Posterior vena cava (tissue), 2 donors: ENCODE data around the gene HOXA4. TPM values are rescaled to one million over a fixed set of nuclear protein-coding genes. Genes with fewer than 3 reads are reported as not detected.

ENCODE experiments used
- DNase-seq: peaks from one replicate; pipeline ENCODE4 v3.0.0-alpha.2; 2020; ENCODE audit warnings: low spot score
- intact Hi-C, 2 donors: fragments of 100-400 bp; cut with DNase I; formaldehyde crosslinking; loops; one replicate each; pipeline versions ENCODE4 v1.14.1 to v1.14.2; 2022 to 2023
- microRNA-seq, 2 donors: library from miRNA; unstranded; fragments of <30 nt; microRNA quantifications; one replicate each; pipeline ENCODE4 v1.2.0, GENCODE V29; 2020 to 2021; ENCODE audit warnings: borderline microRNAs expressed in 2 of 2
- total RNA-seq, 2 donors: library from RNA; stranded (reverse); fragmentation: NEBNext Ultra II Directional; extraction: Animal tissue kit (Norgen Biotek cat#: 25700); gene quantifications; one replicate each; pipeline ENCODE4 v1.2.1, GENCODE V29; 2021
- donor health status: DM: yes; HTN: yes; CAD: no.
- donor health status: DM: yes; HTN: yes; CAD: no.

HOXA4 gene
- total RNA-seq, 2 donors from 2014 or later = 6.2 to 9.5 TPM

GRCh38 chr7:27093184-27093895 is 37.2 kb downstream of the HOXA4 start:
- intact Hi-C loops = loop anchor here in 1 of 2 donors (10.0 kb wide), 1 partner anchor 59 kb away; no protein-coding TSS in a partner anchor

GRCh38 chr7:27092819-27093110 is 37.8 kb downstream of the HOXA4 start:
- DNase-seq = no peak
- intact Hi-C loops = loop anchor here in 1 of 2 donors (10.0 kb wide), 1 partner anchor 58 kb away; no protein-coding TSS in a partner anchor

More at GRCh38 chr7:27093184-27093895, 37.2 kb downstream of the HOXA4 start:
- DNase-seq = no peak

- intact Hi-C loops = loop anchor here in 1 of 2 donors (10.0 kb wide), 1 partner anchor 57 kb away; no protein-coding TSS in a partner anchor
- DNase-seq = no peak
These were observed 38.4 kb downstream of the HOXA4 start for GRCh38 chr7:27091941-27092818.

DNA sequence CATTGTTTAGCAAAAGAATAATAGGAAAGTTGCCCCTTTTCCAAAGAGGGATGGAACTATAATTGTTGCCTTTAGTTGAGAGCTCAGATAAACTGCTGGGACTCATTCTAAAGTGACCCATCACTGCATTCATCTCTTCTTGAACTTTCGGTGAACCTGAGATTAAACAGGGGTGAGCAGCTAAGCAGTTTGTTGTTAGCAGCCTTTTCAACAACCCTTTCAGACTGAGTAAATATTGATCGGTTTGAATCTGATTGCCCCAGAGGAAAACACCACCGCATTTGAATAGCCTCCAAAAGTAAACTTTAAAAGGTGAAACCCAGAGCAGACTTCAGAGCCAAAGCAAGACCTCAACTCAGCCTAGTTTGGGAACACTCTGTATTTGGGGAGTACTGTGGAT is 39.5 kb downstream of the HOXA4 start:
- no peak for DNase-seq
- intact Hi-C loops = loop anchor here in 1 of 2 donors (10.0 kb wide), 1 partner anchor 56 kb away; no protein-coding TSS in a partner anchor

DNA sequence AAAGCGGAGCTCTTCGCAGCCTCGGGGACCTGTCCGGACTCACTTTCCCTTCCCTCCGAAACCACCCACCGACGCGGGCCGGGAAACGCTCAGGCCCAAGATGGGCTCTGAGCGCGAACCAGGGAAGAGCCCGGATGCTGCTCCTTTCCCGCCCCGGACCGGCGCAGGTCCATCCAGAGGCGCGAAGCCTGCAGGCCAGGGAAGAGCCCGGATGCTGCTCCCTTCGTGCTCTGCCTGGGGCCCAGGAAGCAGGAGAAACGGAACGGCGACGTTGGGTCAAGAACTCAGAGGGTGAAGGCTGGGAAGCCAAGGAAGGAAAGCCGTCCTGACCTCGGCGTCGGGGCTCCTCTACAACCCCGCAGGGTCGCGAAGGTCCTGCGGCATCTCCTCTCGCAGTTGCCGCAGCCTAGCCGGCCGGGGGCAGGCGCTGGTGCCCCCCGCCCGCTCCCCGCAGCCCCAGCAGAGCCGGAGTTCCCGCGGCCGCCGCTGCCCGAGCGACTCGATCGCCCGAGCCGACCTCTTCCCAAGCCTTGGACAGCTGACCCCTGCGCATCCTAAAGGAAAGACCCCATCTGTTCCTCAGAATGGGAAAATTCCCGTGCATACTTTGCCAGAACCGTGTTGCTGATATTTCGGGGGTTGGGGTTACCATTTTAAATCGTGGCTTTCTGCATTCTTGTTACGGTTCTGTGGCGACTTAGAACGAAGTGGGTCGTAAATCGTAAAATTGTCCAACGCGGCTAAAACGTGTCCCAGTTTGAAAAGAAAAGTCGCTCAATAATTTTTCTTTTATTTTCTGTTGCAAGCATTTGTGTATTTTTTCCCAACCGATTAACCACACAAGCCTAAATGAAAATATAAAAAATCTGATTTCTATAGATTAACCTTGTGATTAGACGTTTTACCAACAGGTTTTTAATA is 42.3 kb downstream of the HOXA4 start:
- intact Hi-C loops = loop anchor here in 1 of 2 donors (5.0 kb wide), 1 partner anchor 1521 kb away; no protein-coding TSS in a partner anchor
- DNase-seq = no peak

GRCh38 chr7:27083646-27084045 is 46.9 kb downstream of the HOXA4 start:
- intact Hi-C loops = no loop called here

GRCh38 chr7:27082171-27082570 is 48.4 kb downstream of the HOXA4 start:
- intact Hi-C loops = no loop called here
- no peak for DNase-seq

More at GRCh38 chr7:27083646-27084045, 46.9 kb downstream of the HOXA4 start:
- DNase-seq = no peak

DNA sequence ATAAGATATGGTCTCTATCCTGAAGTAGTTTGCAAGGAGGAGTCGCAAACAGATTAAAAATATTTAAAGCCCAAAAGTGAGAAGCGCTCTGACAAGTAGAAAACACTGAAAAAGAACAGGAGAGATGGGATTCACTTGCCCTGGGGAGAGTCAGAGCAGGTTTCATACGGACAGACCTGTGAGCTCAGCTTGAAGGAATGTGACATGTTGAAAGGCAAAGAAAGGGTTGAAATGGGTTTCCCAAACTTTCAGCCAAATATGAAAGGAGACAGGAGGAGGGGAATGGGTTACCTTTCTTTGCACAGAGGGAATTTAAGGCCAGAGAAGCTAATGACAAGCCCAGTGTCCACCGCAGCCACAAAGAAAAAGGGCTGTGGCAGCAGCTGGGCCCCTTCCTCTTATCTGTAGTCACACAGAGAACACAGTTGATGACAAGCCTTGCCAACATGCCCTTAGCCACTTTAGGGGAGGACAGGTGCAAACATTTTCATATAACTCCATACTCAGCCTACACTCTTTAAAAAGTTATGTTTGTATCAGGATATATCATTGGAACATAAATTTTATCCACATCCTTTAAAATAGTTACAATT is 49.6 kb downstream of the HOXA4 start:
- no peak for DNase-seq
- intact Hi-C loops = no loop called here

DNA sequence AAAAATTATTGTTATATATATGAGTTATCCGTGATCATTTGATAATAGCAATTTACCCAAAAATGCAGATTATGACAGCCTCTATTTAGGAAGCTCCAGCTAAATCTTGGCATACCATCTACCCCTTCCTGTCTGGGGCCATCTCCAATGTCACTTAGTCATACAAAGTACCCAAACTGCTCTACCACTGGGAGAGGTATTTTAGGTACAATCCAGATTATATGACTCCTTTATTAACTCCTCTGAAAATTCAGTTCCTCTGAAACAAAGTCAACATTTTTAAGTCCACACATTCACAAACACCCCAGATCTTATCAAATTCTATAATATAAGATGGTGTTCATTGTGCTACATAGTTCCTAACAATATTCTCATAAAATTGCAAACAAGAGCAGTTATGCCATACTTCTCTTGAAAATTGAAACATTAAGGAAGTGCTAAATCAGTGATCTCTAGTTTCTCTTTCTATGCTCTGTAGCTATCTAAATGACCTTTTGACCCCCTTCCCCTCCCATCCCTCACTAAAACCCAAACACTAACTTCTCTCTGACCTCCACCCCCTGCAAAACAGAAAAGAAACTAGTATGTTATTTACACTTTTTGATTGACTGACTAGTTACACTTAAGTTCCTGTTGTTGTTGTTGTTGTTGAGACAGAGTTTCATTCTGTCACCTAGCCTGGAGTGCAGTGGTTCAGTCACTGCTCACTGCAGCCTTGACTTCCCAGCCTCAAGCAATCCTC is 51.2 kb downstream of the HOXA4 start:
- intact Hi-C loops = no loop called here
- no peak for DNase-seq

DNA sequence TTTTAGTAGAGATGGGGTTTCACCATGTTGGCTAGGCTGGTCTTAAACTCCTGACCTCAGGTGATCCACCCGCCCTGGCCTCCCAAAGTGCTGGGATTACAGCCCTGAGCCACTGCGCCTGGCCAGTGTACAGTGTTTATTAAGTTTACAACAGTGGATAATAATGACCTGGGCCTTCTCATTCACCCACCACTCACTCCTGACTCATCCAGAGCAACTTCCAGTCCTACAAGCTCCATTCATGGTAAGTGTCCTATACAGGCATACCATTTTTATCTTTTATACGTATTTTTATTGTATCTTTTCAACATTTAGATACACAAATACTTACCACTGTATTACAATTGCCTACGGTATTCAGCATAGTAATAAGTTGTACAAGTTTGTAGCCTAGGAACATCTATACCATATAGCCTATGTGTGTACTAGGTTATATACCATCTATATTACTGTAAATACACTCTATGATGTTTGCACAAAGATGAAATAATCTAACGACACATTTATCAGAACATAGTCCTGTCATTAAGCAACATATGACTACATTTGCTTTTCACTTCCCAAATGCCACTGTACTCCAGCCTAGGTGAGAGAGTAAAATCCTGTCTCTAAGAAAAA is 51.8 kb downstream of the HOXA4 start:
- DNase-seq = no peak
- intact Hi-C loops = no loop called here

Small RNA genes within 50 kb of the gene (microRNA-seq; reads per million reads assigned to microRNA genes)
- 2,220 to 2,723 reads per million in 2 donors for gene MIR196B

Other genes starting within 250 kb of the HOXA4 start
- gene HOXA1, start 34.8 kb downstream of the HOXA4 start, total RNA-seq = under 1 TPM; 0.71 to 0.97 TPM
- 1 to 10 TPM; 1.3 to 2.0 TPM for gene HOXA2, start 28.1 kb downstream of the HOXA4 start, total RNA-seq
- gene HOXA5, start 12.9 kb upstream of the HOXA4 start, total RNA-seq = 10 to 100 TPM; 11.3 to 17.6 TPM
- gene HOXA6, start 17.0 kb upstream of the HOXA4 start, total RNA-seq = 1 to 10 TPM; 8.6 to 9.1 TPM
- 1 to 10 TPM; 7.2 to 9.3 TPM for gene HOXA3, start 21.8 kb upstream of the HOXA4 start, total RNA-seq
- 1 to 10 TPM; 6.2 to 6.7 TPM for gene HOXA7, start 25.9 kb upstream of the HOXA4 start, total RNA-seq
- gene HOXA9, start 34.8 kb upstream of the HOXA4 start, total RNA-seq = 1 to 10 TPM; 7.4 TPM
- 1 to 10 TPM; 8.9 to 9.2 TPM for gene HOXA10, start 43.6 kb upstream of the HOXA4 start, total RNA-seq
- gene HOXA11, start 54.5 kb upstream of the HOXA4 start, total RNA-seq = 1 to 10 TPM in 1 of 2 donors, under 1 TPM in 1; 0.51 to 1.1 TPM
- gene HOXA13, start 69.3 kb upstream of the HOXA4 start, total RNA-seq = under 1 TPM in 1 of 2 donors, not detected in 1; 0.14 TPM
- not detected for gene EVX1, start 112.0 kb upstream of the HOXA4 start, total RNA-seq